GM21447 (cell line): ENCODE data around the gene HES6.

Source experiments
- ATAC-seq: cut with Tn5 transposase; IDR thresholded peaks from one replicate; pipeline ENCODE4 v1.9.1; 2021; ENCODE audit not compliant: unreplicated experiment

The HES6 gene

DNA sequence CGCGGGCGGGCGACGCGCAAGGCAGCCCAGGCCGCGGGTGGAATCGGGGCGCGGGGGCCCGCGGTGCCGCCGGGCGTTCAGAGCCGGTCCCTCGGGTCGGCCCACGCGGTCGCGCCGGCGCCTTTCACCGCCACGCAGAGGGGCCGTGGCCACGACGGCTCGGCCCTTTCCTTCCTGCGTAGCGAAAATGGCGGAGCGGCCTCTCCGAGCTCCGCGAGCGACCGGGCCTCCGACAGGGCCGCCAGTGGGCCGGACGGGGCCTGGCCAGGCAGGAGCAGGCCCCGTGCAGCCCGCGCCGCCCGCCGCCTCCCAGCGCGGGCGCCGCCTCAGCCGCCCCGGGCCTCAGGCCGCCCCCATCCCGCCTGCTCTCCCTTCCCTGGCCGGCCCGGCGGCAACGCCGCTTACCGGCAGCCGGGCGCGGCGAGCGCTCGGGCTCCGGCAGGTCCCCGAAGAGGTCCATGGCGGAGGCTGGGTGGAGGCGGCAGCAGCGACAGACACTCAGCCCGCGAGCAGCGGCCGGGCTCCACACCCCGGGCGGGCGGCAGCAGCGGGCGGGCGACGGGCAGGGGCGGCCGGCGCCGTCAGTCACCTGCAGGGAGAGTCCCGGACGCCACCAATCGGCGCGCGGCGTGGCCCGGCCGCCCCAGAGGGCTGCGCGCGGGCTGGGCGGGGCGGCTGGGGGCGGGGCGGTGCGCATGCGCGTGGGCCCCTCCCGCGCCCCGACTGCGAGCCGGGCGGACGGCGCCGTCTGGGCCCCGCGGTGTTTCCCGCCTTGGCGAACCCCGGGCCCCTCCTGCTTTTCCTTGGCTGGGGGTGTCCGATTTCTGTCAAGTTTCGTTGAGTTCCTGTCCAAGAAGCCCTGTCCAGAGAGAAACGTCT lies 36.5 kb downstream of the HES6 start, which contains the start of gene ILKAP:
TSS of gene ILKAP (minus strand) at position 602 of the 879 bp plus-strand sequence. CDS start at position 460, 142 bp downstream.
- peak; percentile 85 for ATAC-seq

DNA sequence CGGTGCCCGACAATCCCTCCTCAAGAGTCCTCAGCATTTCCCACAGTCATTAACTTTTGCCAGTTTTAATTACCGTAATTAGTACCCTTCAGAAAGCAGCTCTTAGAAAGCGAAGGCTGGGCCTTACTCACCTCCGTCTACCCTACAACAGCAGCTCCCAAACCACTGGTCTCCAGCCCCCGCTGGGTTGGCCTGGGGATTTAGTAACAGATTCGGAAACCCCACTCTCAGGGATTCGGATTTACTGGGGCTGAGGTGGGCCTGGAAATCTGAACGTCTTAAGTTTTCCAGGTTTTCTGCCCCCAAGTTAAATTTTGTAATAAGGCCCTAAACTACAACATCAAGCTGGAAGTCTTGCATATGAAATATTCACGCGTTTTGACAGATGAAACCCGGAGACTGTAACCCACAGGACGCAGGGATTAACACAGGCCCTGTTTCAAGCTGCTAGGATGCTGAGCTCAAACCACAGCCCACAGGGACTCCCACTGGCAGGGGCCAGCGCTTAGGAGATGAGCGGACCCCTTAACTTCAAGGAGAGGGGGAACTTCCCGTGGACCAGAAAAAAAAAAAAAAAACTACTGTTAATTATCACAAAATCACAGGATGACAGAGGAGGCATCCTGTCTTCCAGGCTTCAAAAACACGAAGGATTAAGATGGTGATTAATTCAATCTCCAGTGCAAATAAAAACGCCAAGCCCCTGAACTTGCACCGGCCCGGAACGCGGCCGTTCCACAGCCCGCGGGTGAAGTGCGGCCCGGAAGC lies 37.3 kb downstream of the HES6 start:
- no peak for ATAC-seq

DNA sequence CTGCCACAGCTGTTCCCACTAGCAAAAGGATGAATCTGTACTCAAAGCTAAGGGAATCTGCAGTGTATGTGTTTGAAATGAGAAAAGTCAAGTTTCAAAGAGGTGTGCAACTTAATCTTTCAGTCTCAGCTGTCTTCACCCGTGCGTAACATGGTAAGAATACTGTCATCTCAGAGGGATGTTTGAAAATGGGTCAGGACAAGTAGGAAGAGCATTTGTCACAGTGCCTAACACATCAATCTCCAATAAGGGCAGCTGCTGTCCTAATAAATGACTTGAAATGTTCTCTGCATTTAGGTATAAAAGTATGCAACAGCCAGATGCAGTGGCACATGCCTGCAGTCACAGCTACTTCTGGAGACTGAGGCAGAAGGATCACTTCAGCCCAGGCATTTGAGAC lies 49.4 kb downstream of the HES6 start:
- ATAC-seq: no peak
